Ovary (tissue), 3 donors: Measurements from ENCODE around the gene NRXN3.

Source experiments
- CTCF ChIP-seq, 3 donors: fragments of 450-650 bp in 2 of 3; fragments of 200-600 bp in 1 of 3; IDR thresholded peaks; one replicate each; pipeline versions ENCODE4 v1.5.1 to v1.8.0; 2016 to 2022; ENCODE audit warnings: antibody characterized with exemption in 3 of 3, mild to moderate bottlenecking in 1 of 3
- EP300 ChIP-seq: sonication (generic); formaldehyde crosslinking; IDR thresholded peaks from one replicate; pipeline ENCODE4 v1.6.1; 2017; ENCODE audit warnings: antibody characterized with exemption
- POLR2A ChIP-seq: fragments of 450-650 bp; IDR thresholded peaks from one replicate; pipeline ENCODE4 v1.6.1; 2017; ENCODE audit warnings: antibody characterized with exemption, mild to moderate bottlenecking, moderate library complexity
- donor health status: DM: no; HTN: no; CAD: no.

DNA sequence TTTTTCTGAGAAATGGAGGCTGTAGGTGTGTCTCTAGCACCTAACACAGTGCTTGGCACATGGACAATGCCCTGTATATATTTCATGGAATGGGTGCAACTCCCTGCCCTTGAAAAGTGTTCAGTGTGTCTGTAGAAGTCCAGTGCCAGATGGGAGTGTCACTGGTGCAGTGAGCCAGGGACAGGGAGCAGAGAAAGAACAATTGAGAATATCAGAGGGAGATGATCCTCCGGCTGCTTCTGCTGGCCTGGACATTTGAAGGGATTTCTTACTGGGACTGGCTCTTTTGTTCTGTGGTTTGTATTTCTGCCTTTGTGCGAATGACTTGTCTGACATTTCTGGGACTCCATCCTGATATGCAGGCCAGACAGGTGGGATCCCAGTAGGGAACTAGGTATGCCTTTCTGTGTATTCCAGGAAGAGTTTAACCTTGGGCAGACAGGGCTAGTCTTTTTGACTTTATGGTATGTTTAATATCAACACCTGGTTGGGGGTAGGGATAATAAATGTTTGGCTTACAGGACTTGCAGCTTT is 328.0 kb downstream of the NRXN3 start:
- TF ChIP-seq POLR2A (no peak), EP300 (no peak), CTCF (IDR thresholded peaks at IDR 0.05) (no peak)
